ENCODE data around the gene PSMC3IP.

DNA sequence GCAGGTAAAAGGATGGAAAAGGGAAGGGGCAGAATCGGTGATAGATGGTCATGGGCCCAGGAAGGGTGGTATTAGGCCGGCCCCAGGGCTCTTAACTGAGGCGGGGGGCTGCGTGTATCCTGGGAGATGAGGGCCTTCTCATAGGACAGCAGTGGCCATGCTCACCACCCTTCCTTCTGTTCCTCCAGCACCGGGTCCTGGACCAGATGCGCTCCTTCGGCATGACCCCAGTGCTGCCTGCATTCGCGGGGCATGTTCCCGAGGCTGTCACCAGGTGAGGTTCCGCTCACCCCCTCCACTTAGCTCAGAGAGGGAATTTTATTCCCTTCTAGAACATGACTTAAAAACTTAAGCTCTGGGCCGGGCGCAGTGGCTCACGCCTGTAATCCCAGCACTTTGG lies 39.0 kb downstream of the PSMC3IP start:
- TF ChIP-seq EP300 (IDR thresholded peaks at IDR 0.05) (no peak), POLR2A (IDR thresholded peaks at IDR 0.05) (no peak), POLR2AphosphoS5 (IDR thresholded peaks at IDR 0.05) (no peak)
- TF ChIP-seq, protein P1, sequence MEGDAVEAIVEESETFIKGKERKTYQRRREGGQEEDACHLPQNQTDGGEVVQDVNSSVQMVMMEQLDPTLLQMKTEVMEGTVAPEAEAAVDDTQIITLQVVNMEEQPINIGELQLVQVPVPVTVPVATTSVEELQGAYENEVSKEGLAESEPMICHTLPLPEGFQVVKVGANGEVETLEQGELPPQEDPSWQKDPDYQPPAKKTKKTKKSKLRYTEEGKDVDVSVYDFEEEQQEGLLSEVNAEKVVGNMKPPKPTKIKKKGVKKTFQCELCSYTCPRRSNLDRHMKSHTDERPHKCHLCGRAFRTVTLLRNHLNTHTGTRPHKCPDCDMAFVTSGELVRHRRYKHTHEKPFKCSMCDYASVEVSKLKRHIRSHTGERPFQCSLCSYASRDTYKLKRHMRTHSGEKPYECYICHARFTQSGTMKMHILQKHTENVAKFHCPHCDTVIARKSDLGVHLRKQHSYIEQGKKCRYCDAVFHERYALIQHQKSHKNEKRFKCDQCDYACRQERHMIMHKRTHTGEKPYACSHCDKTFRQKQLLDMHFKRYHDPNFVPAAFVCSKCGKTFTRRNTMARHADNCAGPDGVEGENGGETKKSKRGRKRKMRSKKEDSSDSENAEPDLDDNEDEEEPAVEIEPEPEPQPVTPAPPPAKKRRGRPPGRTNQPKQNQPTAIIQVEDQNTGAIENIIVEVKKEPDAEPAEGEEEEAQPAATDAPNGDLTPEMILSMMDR (IDR thresholded peaks at IDR 0.05): no peak

Data from suprapubic skin (tissue), 4 donors.